ENCODE results near the gene GASK1B. TPM values are rescaled to one million over a fixed set of nuclear protein-coding genes. Genes with fewer than 3 reads are reported as not detected.

Gene GASK1B
- total and polyA plus RNA-seq, 2 of the 13 experiments (the other 11 are each of a cell fraction or from before 2014, with no cell fraction given) = 29.1 to 40.4 TPM

- TF ChIP-seq HNF4G (IDR thresholded peaks at IDR 0.05; ENCODE audit: borderline replicate concordance, low read depth, low read length) = no peak
- peak; percentile 4; the same call in 1 of the 2 replicates for TF ChIP-seq HNF4G (CRISPR knock-in tag; IDR thresholded peaks at IDR 0.05; ENCODE audit: borderline replicate concordance, low read depth)
- TF ChIP-seq HNRNPH1 (optimal IDR thresholded peaks at IDR 0.05; ENCODE audit: low read depth, low read length) = no peak
- TF ChIP-seq ZEB1 (IDR thresholded peaks at IDR 0.05; ENCODE audit: insufficient replicate concordance, low read depth) = no peak
- TF ChIP-seq ZNF329 (CRISPR knock-in tag; IDR thresholded peaks at IDR 0.05; ENCODE audit: low read depth) = no peak
- TF ChIP-seq ZMAT3 (CRISPR knock-in tag; conservative IDR thresholded peaks at IDR 0.05) = no peak
- TF ChIP-seq, protein P1, sequence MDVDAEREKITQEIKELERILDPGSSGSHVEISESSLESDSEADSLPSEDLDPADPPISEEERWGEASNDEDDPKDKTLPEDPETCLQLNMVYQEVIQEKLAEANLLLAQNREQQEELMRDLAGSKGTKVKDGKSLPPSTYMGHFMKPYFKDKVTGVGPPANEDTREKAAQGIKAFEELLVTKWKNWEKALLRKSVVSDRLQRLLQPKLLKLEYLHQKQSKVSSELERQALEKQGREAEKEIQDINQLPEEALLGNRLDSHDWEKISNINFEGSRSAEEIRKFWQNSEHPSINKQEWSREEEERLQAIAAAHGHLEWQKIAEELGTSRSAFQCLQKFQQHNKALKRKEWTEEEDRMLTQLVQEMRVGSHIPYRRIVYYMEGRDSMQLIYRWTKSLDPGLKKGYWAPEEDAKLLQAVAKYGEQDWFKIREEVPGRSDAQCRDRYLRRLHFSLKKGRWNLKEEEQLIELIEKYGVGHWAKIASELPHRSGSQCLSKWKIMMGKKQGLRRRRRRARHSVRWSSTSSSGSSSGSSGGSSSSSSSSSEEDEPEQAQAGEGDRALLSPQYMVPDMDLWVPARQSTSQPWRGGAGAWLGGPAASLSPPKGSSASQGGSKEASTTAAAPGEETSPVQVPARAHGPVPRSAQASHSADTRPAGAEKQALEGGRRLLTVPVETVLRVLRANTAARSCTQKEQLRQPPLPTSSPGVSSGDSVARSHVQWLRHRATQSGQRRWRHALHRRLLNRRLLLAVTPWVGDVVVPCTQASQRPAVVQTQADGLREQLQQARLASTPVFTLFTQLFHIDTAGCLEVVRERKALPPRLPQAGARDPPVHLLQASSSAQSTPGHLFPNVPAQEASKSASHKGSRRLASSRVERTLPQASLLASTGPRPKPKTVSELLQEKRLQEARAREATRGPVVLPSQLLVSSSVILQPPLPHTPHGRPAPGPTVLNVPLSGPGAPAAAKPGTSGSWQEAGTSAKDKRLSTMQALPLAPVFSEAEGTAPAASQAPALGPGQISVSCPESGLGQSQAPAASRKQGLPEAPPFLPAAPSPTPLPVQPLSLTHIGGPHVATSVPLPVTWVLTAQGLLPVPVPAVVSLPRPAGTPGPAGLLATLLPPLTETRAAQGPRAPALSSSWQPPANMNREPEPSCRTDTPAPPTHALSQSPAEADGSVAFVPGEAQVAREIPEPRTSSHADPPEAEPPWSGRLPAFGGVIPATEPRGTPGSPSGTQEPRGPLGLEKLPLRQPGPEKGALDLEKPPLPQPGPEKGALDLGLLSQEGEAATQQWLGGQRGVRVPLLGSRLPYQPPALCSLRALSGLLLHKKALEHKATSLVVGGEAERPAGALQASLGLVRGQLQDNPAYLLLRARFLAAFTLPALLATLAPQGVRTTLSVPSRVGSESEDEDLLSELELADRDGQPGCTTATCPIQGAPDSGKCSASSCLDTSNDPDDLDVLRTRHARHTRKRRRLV (CRISPR knock-in tag; IDR thresholded peaks at IDR 0.05) = no peak
- no peak for TF ChIP-seq NONO (IDR thresholded peaks at IDR 0.05)
- peak; percentile 62 for TF ChIP-seq NONO (CRISPR knock-in tag; conservative IDR thresholded peaks at IDR 0.05)
- TF ChIP-seq HMGA1 (CRISPR knock-in tag; conservative IDR thresholded peaks at IDR 0.05) = no peak
- peak; percentile 11; the same call in 1 of the 2 replicates for TF ChIP-seq ZSCAN20 (CRISPR knock-in tag; IDR thresholded peaks at IDR 0.05; ENCODE audit: borderline replicate concordance)
- TF ChIP-seq SRSF4 (IDR thresholded peaks at IDR 0.05; ENCODE audit: low read depth, low read length, poor library complexity, severe bottlenecking) = no peak
- no peak for TF ChIP-seq NFE2L2 (IDR thresholded peaks at IDR 0.05; ENCODE audit: low read length)
- TF ChIP-seq NR2F1 (CRISPR knock-in tag; IDR thresholded peaks at IDR 0.05) = no peak
- TF ChIP-seq NFIB (CRISPR knock-in tag; IDR thresholded peaks at IDR 0.05; ENCODE audit: borderline replicate concordance) = no peak
- peak; percentile 94 to 97; a peak in 3 of 4 replicates for TF ChIP-seq HMGXB4 (CRISPR knock-in tag; IDR thresholded peaks at IDR 0.05; ENCODE audit: borderline replicate concordance in 1 of 2, low read depth in 1 of 2)
- 0 out of 2 replicates have a peak, but pooled peaks have one; percentile 29 for TF ChIP-seq ZNF264 (CRISPR knock-in tag; IDR thresholded peaks at IDR 0.05)
- TF ChIP-seq ZNF772 (CRISPR knock-in tag; IDR thresholded peaks at IDR 0.05) = peak; percentile 29; the same call in 1 of the 2 replicates
- TF ChIP-seq, protein P2, sequence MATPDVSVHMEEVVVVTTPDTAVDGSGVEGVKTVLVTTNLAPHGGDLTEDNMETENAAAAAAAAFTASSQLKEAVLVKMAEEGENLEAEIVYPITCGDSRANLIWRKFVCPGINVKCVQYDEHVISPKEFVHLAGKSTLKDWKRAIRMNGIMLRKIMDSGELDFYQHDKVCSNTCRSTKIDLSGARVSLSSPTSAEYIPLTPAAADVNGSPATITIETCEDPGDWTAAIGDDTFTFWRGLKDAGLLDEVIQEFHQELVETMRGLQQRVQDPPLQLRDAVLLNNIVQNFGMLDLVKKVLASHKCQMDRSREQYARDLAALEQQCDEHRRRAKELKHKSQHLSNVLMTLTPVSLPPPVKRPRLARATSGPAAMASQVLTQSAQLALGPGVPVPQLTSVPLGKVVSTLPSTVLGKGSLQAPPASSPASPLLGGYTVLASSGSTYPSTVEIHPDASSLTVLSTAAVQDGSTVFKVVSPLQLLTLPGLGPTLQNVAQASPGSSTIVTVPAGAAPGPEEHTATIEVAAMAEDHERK (CRISPR knock-in tag; IDR thresholded peaks at IDR 0.05; ENCODE audit: low read depth) = no peak
Observed at GRCh38 chr4:158170691-158171561, 1.9 kb downstream of the GASK1B start (continued).
